ENCODE measurements around the gene DLD. TPM values are rescaled to one million over a fixed set of nuclear protein-coding genes. Genes with fewer than 3 reads are reported as not detected.
"Not testable (repeated sequence)": the region's sequence is repeated elsewhere in the genome, so short reads cannot be mapped to it uniquely, and the experiment has no call there.

Gene DLD
- total RNA-seq (2014; rRNA removed; shearing (Covaris generic)), result 127 and 130 TPM in 2 replicates

- peak; percentile 94 for DNase-seq (ENCODE audit: low spot score)
Measured at GRCh38 chr7:107890962-107891635, at the start of gene DLD. Gene DLD (plus strand): TSS chr7:107891183. CDS start chr7:107891251, 68 bp downstream.

GRCh38 chr7:107842213-107842612, 48.8 kb upstream of the DLD start:
- DNase-seq (ENCODE audit: low spot score), result no peak

GRCh38 chr7:107843184-107843583, 47.8 kb upstream of the DLD start:
- DNase-seq (ENCODE audit: low spot score), result no peak

GRCh38 chr7:107846324-107846723, 44.7 kb upstream of the DLD start:
- DNase-seq (ENCODE audit: low spot score), result no peak

- DNase-seq (ENCODE audit: low spot score), result no peak
Measured at GRCh38 chr7:107847168-107847835, 43.7 kb upstream of the DLD start.

- not testable (repeated sequence) for DNase-seq (ENCODE audit: low spot score)
Measured at GRCh38 chr7:107847836-107848175, 43.2 kb upstream of the DLD start.

GRCh38 chr7:107848211-107848610, 42.8 kb upstream of the DLD start:
- not testable (repeated sequence) for DNase-seq (ENCODE audit: low spot score)

- no peak for DNase-seq (ENCODE audit: low spot score)
Measured at GRCh38 chr7:107850216-107850615, 40.8 kb upstream of the DLD start.

GRCh38 chr7:107850643-107851042, 40.3 kb upstream of the DLD start:
- DNase-seq (ENCODE audit: low spot score), result no peak

GRCh38 chr7:107854454-107854853, 36.5 kb upstream of the DLD start:
- no peak for DNase-seq (ENCODE audit: low spot score)

GRCh38 chr7:107854989-107855388, 36.0 kb upstream of the DLD start:
- DNase-seq (ENCODE audit: low spot score), result peak; percentile 16

GRCh38 chr7:107856806-107857540, 34.0 kb upstream of the DLD start:
- peak; percentile 28 for DNase-seq (ENCODE audit: low spot score)

- no peak for DNase-seq (ENCODE audit: low spot score)
Measured at GRCh38 chr7:107857541-107857912, 33.5 kb upstream of the DLD start.

- no peak for DNase-seq (ENCODE audit: low spot score)
Measured at GRCh38 chr7:107858280-107858679, 32.7 kb upstream of the DLD start.

- DNase-seq (ENCODE audit: low spot score), result no peak
Measured at GRCh38 chr7:107860279-107860961, 30.6 kb upstream of the DLD start.

GRCh38 chr7:107860981-107861652, 29.9 kb upstream of the DLD start:
- no peak for DNase-seq (ENCODE audit: low spot score)

- DNase-seq (ENCODE audit: low spot score), result no peak
Measured at GRCh38 chr7:107865956-107866775, 24.8 kb upstream of the DLD start.

GRCh38 chr7:107867858-107868466, 23.0 kb upstream of the DLD start:
- no peak for DNase-seq (ENCODE audit: low spot score)

- DNase-seq (ENCODE audit: low spot score), result no peak
Measured at GRCh38 chr7:107870427-107871000, 20.5 kb upstream of the DLD start.

GRCh38 chr7:107874111-107874510, 16.9 kb upstream of the DLD start:
- DNase-seq (ENCODE audit: low spot score), result no peak

Data from H4 (cell line).